Measurements from ENCODE around the gene ZBTB44.
"Not testable (repeated sequence)": the region's sequence is repeated elsewhere in the genome, so short reads cannot be mapped to it uniquely, and the experiment has no call there.

ZBTB44 gene

GRCh38 chr11:130194241-130195023, 120.3 kb downstream of the ZBTB44 start:
- DNase-seq = no peak

GRCh38 chr11:130193551-130193950, 121.2 kb downstream of the ZBTB44 start:
- not testable (repeated sequence) for DNase-seq

- DNase-seq = no peak
These were observed 121.9 kb downstream of the ZBTB44 start for GRCh38 chr11:130192845-130193267.

DNA sequence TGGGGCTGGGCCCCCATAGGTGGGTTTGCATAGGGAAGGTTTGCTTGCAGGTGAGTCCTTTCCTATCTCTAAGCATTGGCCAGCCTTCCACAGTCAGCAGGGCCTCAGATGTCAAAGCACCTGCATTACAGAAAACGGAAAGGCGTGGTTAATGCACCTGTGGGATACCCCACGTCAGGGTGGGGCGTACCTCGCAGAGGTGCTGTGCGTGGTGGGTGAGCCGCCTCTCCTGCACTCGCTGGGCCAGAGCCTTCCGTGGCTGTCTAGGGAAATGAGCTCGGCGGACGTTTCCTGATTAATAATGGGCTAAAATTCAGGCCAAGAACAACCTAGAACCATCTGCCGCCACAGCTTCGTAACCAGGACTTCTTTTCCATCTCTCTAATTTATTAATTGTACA, 122.8 kb downstream of the ZBTB44 start:
- no peak for DNase-seq

- DNase-seq = no peak
These were observed 124.3 kb downstream of the ZBTB44 start for GRCh38 chr11:130190371-130190881.

- DNase-seq = peak; percentile 36
These were observed 125.1 kb downstream of the ZBTB44 start for GRCh38 chr11:130189492-130190210.

- no peak for DNase-seq
These were observed 126.0 kb downstream of the ZBTB44 start for GRCh38 chr11:130188585-130189347.

DNA sequence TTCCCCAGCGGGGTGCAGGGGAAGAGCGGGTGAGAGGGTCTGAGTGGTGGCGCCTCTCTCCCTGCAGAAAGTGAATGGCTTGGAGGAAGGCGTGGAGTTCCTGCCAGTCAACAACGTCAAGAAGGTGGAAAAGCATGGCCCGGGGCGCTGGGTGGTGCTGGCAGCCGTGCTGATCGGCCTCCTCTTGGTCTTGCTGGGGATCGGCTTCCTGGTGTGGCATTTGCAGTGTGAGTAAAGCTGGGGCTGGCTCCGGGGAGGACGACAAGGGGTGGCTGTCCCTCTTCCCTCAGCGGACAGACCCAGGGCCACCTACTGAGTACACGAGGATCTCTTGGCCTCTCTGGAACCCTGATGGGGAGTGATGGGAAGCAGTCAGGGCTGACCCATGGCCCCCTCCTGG, 126.7 kb downstream of the ZBTB44 start:
- DNase-seq = no peak

DNA sequence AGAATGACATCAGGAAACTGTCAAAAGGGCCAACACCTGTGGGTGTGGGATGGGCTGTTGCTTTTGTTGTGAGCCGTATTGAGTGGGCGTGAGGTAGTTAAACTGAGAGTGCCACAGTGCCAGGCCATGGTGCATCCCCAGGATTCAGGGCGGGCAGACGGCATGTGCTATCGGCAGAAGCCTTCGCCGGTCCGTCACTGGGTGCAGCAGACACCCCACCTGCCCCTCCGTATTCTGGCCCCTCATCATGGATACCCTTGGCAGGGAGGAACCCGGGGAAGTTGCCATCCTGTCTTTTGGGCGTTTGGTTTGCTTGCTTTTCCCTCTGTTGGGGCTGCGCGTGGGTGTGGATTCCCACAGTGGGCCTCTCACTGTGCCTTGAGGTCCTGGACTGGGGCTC, 127.6 kb downstream of the ZBTB44 start:
- DNase-seq = no peak

DNA sequence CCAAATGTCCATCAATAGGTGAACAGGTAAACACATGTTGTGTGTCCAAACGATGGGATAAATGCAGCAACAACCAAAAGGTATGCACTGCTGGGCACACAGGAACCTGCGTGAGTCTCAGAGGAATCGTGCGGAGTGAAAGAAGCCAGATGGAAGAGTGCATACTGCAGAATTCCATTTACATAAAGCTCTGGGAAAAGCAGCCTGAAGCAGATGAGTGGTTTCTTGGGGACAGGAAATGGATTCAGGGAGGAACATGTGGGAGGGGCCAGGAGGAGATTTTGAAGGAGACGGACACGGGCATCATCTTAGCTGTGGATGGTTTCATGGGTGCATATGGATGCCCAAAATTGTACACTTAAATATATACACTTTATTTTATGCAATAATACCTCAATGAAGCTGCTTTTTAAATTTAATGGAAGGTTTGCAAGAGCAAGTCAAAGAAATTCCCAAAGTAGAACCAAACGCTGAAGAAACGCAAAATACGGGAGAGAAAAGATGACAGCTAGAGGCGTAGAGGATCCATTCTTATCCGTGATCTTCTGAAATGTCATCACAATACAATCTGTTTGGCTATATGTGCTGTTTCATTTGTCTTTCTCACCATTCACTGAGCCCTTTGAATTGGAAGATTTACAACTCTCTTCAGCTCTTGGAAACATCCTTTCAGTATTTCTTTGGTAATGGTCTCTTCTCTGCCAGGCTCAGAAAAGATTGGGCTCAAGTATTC, 130.7 kb downstream of the ZBTB44 start:
- DNase-seq = no peak

GRCh38 chr11:130181295-130182272, 133.1 kb downstream of the ZBTB44 start:
- DNase-seq = peak; percentile 83

GRCh38 chr11:130180896-130181294, 133.8 kb downstream of the ZBTB44 start:
- DNase-seq = no peak

DNA sequence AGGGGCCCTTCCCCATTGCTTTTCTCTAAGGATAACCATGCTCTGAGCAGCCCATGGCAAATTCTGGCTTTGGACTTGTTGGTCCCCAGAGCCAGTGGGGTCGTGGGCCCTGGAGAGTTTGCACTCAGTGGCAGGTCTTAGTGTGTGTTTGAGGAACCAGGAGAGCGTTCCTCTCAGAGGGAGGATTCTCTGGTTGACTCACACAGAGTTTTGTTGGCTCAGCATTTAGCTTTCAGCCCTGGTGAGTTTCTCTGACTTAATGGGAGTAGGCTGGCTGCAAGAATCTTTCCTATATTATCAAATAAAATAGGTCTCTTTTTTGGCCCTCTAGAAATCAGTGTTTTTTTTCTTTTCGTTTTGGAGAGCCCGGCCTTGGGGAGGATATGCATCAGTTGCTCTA, 134.2 kb downstream of the ZBTB44 start:
- peak; percentile 75 for DNase-seq

GRCh38 chr11:130179396-130180306, 135.1 kb downstream of the ZBTB44 start:
- DNase-seq = no peak

DNA sequence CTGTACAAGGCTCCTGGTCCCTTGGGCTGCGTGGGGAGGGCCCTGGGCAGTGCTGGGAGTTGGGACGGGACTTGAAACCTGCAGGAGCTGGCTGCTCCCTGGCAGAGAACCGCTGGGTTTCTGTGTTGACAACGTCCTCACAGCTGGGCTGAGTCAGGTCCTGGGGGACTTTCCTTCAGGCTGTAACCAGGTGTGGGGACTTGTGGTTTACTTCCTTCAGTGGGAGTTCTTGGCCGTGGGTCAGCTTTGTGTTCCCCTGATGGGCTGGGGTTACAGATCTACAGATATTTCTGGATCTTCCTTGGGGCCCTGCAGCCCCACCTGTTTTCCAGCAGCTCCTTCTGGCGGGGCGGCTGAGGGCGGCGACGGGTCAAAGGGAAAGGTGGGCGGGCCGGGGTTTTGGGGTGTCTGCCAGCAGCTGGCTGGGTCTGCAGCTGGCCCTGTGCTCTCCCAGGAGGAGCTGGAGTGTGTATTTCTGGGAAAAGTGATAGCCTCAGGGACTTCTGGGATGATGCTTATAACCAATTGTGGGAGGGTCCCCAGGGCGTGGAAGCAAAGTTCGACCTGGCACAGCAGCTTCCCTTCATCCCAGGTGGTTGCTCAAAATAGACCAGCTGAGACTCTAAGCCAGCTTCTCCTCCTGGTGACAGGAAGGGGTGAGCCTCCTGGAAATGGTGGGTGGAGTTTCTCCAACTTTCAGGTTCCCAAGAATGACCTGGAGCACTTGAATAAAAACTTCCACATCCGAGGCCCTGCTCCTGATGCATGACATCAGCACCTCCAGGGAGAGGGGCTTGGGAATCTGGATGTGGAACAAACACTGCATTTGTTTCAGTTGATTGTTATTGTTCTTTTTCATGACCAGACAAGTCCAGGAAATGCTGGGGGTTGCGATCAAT, 136.0 kb downstream of the ZBTB44 start:
- DNase-seq = no peak

DNA sequence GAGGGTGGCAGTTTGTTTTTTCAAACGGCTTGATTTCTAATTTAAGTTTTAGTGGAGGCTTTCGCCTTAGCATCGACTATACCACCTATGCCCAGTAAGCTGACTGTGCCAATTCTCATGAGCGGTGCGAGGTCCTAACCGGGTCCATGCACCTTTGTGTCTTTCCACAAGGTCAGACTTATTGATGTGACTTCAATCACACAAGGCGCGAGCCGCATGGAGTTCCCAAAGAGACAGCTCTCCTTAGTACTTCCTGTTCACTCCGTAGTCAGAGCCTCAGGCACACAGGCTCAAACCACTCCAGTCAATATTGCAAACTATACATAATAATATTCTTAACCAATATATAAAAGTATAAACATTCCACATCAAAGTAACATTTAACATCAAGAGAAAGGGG, 136.9 kb downstream of the ZBTB44 start:
- DNase-seq = no peak

Data from suppressor macrophage treated with lipopolysaccharide for 4 hours (primary cell).